ENCODE results near the gene RRP36.

DNA sequence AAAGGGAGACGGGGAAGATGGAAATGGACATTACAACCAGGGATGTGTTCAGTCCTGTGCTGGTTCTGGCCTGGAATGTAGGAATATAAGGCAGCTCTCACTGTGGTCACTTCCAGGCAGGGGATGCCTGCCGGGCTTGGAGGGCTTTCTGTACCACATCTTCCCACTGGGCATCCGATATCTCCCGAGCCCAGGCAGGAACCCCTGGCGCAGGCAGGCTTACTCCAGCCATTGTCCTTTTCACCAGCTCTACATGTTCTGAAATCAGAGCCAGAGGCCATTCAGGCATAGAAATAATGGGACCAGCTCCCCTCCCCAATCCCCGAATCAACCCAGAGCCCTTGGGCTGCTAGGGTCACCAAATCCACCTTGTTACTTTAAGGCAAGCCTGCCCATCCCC is 9.1 kb upstream of the RRP36 start:
- TF ChIP-seq GATA3 (IDR thresholded peaks at IDR 0.05; ENCODE audit: low read depth, low read length) (no peak), GATA2 (IDR thresholded peaks at IDR 0.05; ENCODE audit: low read depth, low read length) (no peak)
